ENCODE results near the gene PIK3R3.

Gene PIK3R3

DNA sequence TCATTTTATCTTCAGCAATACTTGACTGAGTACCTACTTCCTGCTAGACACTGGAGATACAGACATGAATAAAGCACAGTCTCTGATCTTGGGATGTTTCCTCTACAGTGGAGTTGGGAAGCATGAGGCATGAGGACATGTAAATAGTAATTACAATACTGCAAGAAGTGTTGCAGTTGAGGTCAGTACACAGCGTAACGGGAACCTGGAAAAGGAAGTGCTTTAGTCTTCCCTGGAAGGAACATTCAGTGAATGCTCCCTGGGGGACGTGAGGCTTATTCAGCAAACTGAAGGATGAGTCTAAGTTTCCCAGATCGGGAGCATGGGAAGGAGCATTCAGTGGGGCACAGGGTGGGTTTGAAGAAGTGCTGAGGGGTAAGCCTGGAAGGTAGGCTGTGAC, 112.4 kb downstream of the PIK3R3 start:
- DNase-seq: no peak

DNA sequence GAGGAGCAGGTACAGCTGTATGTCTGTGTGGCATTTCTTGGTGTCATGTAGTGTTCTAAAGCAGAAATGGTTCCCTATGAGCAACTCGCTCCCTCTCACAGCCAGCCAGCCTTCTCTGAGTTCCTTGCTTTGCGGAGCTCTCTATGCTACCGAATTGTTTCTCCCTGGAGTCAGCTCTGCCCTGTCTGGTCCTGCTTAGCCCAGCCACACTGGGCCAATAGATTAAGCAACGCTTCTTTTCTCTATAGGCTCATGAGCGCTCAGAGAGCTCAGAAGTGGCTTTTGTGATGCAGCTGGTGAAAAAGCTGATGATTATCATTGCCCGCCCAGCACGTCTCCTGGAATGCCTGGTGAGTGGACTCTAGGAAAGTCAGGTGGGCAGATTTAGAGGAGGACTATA, 113.1 kb downstream of the PIK3R3 start:
- DNase-seq: no peak

DNA sequence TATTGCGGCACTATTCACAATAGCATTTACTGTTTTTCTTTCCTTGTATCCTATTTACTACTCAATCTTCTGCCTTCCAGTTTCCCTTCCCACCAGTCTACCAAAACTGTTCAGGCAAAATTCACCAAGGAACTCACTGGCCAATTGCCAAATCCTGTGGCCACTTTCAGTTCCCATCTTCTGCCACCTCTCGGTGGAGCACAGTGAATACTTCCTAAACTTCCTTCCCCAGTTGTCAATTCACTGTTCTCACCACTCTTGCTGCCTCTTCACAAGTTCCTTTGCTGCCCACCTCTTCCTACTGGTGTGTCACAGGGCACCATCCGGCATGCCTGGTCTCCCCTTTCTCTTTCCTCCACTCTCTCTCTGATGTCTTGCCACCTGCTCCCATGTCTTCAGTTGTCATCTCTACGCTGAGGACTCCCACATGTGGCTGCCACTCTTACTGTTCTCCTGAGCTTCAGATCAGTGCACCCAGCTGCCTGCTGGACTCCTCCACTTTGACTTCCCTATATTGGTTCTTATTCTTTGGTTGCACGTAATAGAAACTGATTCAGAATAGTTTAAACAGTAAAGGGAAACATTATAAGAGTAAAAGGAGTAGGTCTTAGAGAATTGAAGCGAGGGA, 114.4 kb downstream of the PIK3R3 start:
- DNase-seq: no peak

DNA sequence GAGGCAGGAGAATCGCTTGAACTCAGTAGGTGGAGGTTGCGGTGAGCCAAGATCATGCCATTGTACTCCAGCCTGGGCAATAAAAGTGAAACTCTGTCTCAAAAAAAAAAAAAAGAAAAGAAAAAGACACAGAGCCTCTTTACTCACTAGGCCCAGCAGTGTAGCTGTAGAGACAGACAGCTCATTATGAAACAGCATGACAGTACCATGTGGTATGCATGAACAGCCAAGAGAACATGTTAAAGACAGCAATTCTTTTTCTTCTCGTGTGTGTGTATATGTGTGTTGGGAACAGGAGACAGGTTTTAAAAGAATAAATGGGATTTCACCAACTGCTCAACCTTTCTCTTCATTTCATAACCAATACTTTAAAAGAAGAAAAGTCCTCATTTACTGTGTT, 118.8 kb downstream of the PIK3R3 start:
- no peak for DNase-seq

DNA sequence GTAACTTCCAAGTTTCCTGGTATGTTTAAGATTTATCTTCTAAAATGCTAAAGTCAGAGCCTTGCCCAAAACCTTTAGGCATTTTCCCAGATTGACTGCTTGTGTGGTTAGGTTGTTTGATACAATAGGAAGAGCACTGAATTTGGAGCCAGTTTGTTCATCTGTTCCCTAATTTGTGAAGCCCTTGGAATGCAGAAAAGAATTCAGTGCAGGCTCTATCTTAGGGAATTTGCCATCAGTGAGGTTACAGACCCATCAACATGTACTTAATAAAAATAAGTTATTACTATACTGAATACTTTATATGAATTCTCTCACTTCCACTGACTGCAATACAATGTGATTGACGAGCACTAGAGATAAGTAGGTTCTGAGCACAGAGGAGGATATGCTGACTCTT, 120.2 kb downstream of the PIK3R3 start:
- DNase-seq: no peak

DNA sequence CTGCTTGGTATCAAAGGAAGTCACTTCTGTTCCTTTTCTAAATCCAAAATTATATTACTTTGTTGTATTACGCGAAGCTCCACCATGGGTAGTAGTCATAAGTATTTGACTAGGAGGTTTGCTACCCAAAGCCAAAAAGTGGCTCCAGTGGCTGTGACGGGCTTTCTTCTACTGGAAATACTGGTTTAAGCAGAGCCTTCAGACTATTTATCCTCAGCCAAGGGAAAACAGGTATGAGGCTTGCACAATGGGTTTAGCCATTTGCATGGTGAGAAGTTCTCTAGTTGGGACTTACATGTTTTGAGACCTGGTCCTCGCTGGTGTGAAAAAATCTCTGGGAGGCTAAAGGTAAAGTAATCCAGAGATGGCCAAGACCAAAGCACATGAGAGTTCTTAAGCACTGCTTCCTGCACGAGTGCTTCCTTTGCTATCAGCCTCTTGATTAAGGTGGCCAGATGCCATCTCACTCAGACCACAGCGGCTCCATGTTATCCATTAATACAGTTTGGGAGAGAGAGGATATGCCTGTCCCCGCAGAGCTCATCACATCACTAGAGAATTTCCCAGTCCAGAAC, 121.2 kb downstream of the PIK3R3 start:
- no peak for DNase-seq

DNA sequence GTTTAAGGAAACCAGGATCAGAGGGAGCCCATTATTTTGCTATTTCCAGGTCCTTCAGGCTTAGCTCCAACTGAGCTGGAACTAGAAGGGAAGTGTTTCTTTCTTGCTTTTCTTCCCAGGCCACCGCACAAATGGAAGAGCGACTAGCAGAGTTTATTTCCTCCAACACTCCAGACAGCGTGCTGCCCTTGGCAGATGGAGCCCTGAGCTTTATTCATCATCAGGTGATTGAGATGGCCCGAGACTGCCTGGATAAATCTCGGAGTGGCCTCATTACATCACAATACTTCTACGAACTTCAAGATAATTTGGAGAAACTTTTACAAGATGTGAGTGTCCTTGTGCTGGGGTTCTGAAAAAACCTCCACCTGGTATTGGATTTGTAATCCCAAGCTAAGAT, 121.8 kb downstream of the PIK3R3 start:
- no peak for DNase-seq

DNA sequence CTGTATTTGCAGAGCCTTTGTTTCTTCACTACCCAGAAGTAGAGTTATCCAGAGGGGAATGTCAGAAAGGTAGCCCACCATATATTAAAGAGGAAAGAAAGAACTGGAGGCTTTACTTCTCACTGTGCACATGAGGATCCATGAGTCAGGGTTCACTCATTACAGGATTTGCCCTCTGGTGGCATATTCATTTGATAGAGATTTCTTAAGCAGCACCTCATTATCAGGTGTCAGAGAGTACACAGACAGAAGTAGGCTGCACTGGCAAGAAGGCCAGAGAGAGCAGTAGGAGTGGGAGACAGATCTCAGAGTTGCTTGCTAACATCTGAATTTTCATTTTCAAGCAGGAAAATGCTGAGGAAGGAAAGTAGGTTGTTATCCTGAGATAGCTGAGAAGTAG, 123.8 kb downstream of the PIK3R3 start:
- DNase-seq: no peak

DNA sequence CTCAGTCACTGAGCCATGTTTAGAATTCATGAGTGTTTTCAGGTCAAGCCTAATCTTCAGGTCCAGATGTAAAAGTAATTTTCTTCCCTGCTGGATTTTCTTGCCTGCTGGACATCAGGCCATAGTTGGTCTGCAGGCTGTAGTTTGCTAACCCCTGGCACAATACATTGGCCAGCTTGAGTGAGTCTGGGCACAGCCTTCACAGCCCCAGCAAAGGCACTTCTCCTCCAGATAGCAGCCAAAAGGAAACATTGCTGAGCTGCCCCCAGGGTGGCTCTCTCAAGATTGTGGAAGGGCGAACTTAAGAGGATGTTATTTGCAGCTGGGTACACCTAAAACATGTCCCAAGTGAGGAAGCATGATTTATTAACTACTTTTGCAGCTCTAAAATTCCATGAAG, 126.8 kb downstream of the PIK3R3 start:
- DNase-seq: no peak

DNA sequence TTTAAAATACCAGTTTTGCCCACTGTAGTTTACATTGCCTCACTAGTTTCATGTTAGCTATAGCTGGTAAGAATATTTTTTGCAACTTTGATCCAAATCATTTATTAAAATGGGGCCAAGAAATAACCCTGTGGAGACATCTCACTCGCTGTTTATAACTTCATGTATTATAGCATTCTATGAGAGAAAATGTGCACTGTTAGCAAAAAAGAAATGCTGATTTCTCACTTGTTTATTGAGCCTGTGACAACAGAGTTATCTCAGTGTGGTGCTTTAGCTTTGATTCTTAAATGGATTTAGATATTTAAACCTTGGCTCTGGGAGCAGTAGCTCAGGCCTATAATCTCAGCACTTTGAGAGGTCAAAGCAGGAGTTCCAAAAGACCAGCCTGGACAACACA, 127.9 kb downstream of the PIK3R3 start:
- DNase-seq: no peak

DNA sequence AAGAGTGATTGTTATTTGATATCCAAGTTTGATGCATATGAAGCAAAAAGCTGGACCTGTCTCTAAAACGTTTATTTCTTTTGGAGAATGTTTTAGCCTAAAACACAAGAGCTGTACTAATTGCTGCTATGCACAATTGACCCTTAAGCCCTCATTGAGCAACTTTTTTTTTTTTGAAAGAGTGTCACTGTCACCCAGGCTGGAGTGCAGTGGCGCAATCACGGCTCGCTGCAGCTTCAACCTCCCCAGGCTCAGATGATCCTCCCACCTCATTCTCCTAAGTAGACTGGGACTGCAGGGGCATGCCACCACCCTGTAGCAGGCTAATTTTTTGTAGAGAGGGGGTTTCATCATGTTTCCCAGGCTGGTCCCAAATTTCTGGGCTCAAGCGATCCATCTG, 129.1 kb downstream of the PIK3R3 start:
- no peak for DNase-seq

DNA sequence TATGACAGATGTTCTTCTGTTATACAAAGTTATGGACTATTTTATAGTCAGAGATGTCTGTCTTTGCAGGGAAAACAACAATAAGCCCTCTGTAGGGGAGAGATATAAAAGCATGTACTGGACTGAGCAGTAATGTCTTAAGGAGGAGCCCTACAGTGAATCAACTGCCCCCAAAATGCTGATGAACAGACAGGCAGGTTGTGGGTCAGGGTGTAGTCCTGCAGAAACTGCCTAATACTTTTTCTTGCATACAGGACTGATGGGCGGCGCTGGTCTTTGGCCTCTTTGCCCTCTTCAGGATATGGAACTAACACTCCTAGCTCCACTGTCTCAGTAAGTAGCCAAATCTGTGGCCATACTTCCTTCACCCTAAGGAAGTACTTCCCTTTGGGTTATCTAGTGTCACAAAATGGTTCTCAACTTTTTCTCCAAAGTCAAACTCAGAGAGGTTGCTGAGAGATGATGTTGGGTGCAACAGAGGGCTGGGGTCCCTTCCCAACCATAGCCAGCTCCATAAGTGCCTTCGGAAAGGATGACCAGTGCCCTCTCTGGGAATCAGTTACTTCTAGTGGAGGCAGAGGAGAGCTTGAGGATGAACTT, 129.8 kb downstream of the PIK3R3 start:
- no peak for DNase-seq

DNA sequence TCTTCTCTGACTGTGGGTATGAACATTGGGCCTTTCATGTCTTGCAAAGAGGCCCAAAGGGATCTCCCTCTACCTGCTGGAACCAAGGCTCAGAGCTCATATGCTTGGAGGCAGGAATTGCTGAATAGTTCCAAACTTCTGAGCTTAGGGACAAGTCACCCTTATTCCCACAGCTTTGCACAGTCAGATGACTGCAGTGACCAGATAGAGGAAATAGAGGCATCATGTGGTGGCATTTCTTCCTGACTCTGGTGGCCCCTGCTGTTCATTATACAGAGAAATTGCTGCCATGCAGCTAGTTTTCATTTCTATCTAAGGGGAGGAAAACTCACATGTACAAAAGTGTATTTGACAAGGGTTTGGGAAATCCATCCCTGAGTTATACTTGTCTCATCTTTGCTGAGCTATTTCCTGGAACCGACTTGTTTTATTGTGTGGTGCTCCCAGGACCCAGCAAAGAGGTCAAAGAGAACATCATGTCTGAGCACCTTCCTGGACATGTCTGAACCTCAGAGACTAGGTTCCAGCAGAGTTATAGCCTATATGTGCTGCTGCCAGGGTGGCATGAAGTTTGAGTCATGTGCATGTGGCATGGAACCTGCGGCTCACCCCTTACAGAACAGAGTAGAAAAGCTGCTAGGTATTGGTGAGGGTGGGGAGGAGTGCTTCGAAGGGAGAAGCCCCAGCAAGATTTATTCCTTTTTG, 131.2 kb downstream of the PIK3R3 start:
- DNase-seq: no peak

DNA sequence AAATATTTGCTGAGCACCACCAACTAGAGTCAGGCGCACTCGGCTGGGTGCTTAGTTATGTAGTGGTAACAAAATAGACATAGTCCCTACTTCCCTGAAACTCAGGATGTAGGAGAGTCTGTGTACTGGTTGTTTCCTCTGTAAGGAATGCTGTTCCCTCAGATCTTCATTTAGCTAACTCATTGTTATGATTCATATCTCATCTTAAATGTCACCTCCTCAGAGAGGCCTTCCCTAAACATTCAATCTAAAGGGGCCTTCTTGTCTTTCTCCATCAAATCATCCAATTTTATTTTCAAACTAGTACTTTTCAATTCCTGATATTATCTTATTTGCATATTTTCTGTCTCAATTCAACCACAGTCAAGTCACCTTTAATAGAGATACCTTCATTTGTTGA, 132.9 kb downstream of the PIK3R3 start:
- DNase-seq: no peak

DNA sequence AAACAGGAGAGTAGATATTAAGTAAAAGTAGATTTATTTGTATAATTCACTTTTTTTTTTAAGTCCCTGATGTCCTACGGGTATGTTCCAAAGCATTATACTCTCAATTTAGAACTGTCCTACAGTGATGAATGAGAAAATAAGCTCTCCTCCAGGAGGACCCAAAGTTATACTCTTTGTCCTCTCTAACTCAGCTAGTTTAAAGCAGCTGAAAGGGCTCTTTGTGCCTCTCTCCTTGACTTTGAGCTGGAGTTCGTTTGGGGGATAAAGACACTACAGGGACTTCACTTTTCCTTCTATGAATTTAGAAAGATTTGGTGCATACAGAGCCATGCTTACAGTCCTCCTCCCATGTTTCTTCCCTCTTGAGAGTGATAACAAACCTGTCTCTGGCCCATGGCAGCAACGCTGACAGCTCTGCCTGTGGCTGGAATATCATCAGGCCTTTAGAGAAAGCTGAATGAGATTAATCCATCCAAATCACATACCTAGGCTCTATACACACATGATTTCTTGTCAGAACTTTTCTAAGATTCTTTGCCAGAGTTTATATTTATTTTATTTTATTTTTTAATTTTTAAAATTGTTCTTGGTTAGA, 134.3 kb downstream of the PIK3R3 start:
- no peak for DNase-seq

DNA sequence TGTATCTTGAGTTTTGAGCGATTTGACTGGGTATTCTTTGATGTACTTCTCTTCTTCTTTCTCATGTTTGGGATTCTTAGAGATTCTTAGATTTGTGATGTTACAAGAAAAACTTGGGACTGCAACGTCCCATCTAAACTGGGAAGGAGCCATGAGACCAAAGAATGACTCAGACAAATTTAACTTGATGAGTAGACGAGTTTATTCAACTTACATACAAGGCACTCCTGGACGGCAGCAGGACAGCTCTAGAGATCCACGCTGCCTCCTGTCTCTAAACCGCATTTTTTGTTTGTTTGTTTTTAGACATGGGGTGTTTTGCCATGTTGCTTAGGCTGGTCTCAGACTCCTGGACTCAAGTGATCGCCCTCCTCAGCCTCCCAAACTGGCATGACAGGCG, 137.1 kb downstream of the PIK3R3 start:
- no peak for DNase-seq

DNA sequence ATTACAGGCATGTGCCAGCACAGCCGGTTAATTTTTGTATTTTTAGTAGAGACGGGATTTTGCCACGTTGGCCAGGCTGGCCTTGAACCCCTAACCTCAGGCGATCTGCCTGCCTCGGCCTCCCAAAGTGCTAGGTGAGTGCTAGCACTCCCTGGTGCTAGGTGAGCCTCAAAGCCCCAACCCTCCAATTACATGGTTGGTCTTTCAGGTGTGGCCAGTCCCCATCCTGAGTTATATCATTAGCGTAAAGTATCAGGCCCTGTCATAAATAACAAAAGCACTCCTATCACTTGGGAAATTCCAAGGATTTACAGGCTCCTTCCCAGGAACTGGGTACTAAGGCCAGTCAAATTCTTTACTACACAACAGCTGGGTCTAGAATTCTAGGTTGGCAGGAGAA, 138.0 kb downstream of the PIK3R3 start:
- DNase-seq: no peak
